Testis (tissue), 3 donors: ENCODE results near the gene KLHDC4. TPM values are rescaled to one million over a fixed set of nuclear protein-coding genes. Genes with fewer than 3 reads are reported as not detected.

ENCODE experiments used
- DNase-seq: peaks from one replicate; pipeline ENCODE4 v3.0.0-alpha.2; 2019
- H3K27ac ChIP-seq, 2 donors: fragments of 200-600 bp; sonication (generic); one replicate each; pipeline ENCODE4 v1.5.1; 2019
- H3K27me3 ChIP-seq: fragments of 200-600 bp; sonication (generic); one replicate; pipeline ENCODE4 v1.5.1; 2019
- H3K36me3 ChIP-seq: fragments of 200-600 bp; sonication (generic); one replicate; pipeline ENCODE4 v1.5.1; 2017; ENCODE audit warnings: low read depth; ENCODE audit errors: missing control alignments
- H3K4me1 ChIP-seq: fragments of 200-600 bp; sonication (generic); one replicate; pipeline ENCODE4 v1.5.1; 2019
- H3K4me3 ChIP-seq, 2 donors: fragments of 200-600 bp; sonication (generic); one replicate each; pipeline ENCODE4 v1.5.1; 2017 to 2019
- H3K9me3 ChIP-seq: fragments of 200-600 bp; sonication (generic); one replicate; pipeline ENCODE4 v1.5.1; 2017
- CTCF ChIP-seq, 3 experiments: fragments of 450-650 bp in 2 of 3; fragments of 200-600 bp in 1 of 3; sonication (generic) in 1 of 3; IDR thresholded peaks; one replicate each; pipeline ENCODE4 v1.5.1; 2016 to 2019; ENCODE audit warnings: antibody characterized with exemption in 3 of 3, mild to moderate bottlenecking in 2 of 3, moderate library complexity in 1 of 3
- POLR2A ChIP-seq: fragments of 450-650 bp; IDR thresholded peaks from one replicate; pipeline ENCODE4 v1.6.1; 2017; ENCODE audit warnings: antibody characterized with exemption, mild to moderate bottlenecking, moderate library complexity
- WGBS, 2 donors: methylation state at CpG; one replicate each; pipeline ENCODE4 v1.1.5; 2018; 5-methylcytosine and 5-hydroxymethylcytosine counted together
- intact Hi-C: fragments of 100-400 bp; cut with DNase I; formaldehyde crosslinking; loops from one replicate; pipeline ENCODE4 v1.15.1; 2023; ENCODE audit warnings: low total_unique reads
- polyA plus RNA-seq: library from polyadenylated mRNA; stranded (reverse); fragments of 350-450 nt; fragmentation: Illumina TruSeq; extraction: RNeasy Lipid Tissue Mini Kit (QIAGEN cat#74804); gene quantifications from one replicate; pipeline ENCODE4 v1.2.3, GENCODE V29; 2014; ENCODE audit warnings: low read depth, low replicate concordance; ENCODE audit not compliant: insufficient read depth
- total RNA-seq, 2 donors: library from RNA; depleted of rRNA; stranded (reverse); fragments of >200 nt; gene quantifications; one replicate each; pipeline ENCODE4 v1.2.3, GENCODE V29; 2016

The KLHDC4 gene
- total and polyA plus RNA-seq, 3 donors from 2014 or later = 60.6 to 130 (median 79.2) TPM

GRCh38 chr16:87735270-87736007 lies 30.3 kb downstream of the KLHDC4 start:
- Histone ChIP-seq H3K27me3 (no peaks in the 10 kb centered on the region), H3K4me3 (no peak overlapping the region), H3K27ac (no peak overlapping the region), H3K4me1 (peaks cover 5% of the 10 kb centered on the region), H3K9me3 (no peaks in the 10 kb centered on the region), H3K36me3 (no peaks in the 10 kb centered on the region)
- DNase-seq = no peak
- TF ChIP-seq POLR2A (no peak), CTCF (IDR thresholded peaks at IDR 0.05) (no peak)
- 87 to 94% methylated on average over 23 of the region's 23 CpGs for WGBS, 2 donors
- intact Hi-C loops = no loop called here

DNA sequence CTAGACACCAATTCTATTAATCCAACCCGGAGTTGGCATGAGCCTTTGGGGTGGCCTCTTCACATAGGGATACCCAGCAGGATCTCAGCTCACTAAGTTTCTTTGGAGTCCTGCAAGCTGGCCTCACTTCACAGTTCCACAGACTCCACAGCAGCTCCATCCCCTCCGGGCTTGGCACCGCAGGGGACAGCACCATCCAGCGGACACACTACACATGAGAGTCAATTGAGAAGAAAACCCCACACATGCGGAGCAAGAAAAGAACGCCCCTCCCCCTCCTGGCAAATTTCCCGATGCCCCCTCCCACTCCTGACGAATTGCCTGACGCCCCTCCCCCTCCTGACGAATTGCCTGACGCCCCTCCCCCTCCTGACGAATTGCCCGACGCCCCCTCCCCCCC lies 31.1 kb downstream of the KLHDC4 start:
- intact Hi-C loops = no loop called here
- H3K27ac ChIP-seq = no peak overlapping the region
- WGBS, 2 donors = 66 to 80% methylated on average over 13 to 14 of the region's 14 CpGs
- DNase-seq = no peak
- H3K4me1 ChIP-seq = no peaks in the 10 kb centered on the region
- H3K36me3 ChIP-seq = no peaks in the 10 kb centered on the region
- H3K27me3 ChIP-seq = no peaks in the 10 kb centered on the region
- no peak overlapping the region for H3K4me3 ChIP-seq
- no peaks in the 10 kb centered on the region for H3K9me3 ChIP-seq
- TF ChIP-seq CTCF (IDR thresholded peaks at IDR 0.05) = no peak
- no peak for TF ChIP-seq POLR2A

DNA sequence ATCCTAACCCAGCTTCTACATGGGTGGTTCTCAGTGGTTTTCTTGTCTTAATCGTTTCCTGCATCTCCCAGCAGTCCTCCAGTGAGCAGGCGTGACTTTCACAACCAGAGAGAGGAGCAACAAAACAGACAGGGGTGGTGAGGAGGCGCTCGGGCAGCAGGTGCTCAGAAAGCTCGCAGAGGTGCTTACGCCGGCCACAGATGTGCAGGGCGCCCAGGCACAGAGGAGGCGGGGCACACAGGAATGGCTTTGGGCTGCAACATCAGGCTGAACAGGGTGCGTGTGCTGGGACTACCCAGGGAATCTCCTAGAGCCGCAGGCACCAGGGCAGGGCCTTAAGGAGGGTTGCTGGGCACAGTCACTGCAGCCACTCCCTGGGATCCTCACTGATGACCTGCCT lies 32.6 kb downstream of the KLHDC4 start:
- DNase-seq = no peak
- no peak for TF ChIP-seq CTCF (IDR thresholded peaks at IDR 0.05)
- TF ChIP-seq POLR2A = no peak
- intact Hi-C loops = no loop called here
- WGBS, 2 donors = 88 to 92% methylated on average over 11 of the region's 11 CpGs
- no peak overlapping the region for H3K27ac ChIP-seq
- no peaks in the 10 kb centered on the region for H3K36me3 ChIP-seq
- H3K4me3 ChIP-seq = no peak overlapping the region
- H3K9me3 ChIP-seq = no peaks in the 10 kb centered on the region
- H3K4me1 ChIP-seq = no peaks in the 10 kb centered on the region
- H3K27me3 ChIP-seq = no peaks in the 10 kb centered on the region

- no peak for TF ChIP-seq CTCF (IDR thresholded peaks at IDR 0.05)
- no peak for TF ChIP-seq POLR2A
- intact Hi-C loops = no loop called here
- Histone ChIP-seq H3K4me1 (no peaks in the 10 kb centered on the region), H3K27me3 (no peaks in the 10 kb centered on the region), H3K9me3 (no peaks in the 10 kb centered on the region), H3K4me3 (no peak overlapping the region), H3K36me3 (no peaks in the 10 kb centered on the region), H3K27ac (no peak overlapping the region)
- WGBS, 2 donors = 94% methylated on average over 13 of the region's 13 CpGs
- DNase-seq = no peak
Measured at GRCh38 chr16:87731607-87732006, 34.2 kb downstream of the KLHDC4 start.
